Measurements from ENCODE around the gene EIF4G3.

- TF ChIP-seq CTCF (conservative IDR thresholded peaks at IDR 0.05 in 1 of 2, IDR thresholded peaks at IDR 0.05 in 1 of 2; ENCODE audit: extremely low read depth in 1 of 2, insufficient read depth in 1 of 2, low read depth in 1 of 2, low read length in 2 of 2) (no peak), EZH2 (IDR thresholded peaks at IDR 0.05; ENCODE audit: borderline replicate concordance, low read length) (no peak)
Observed at GRCh38 chr1:21154717-21155116, 22.0 kb downstream of the EIF4G3 start.
